Stromal cell of bone marrow (primary cell): ENCODE results near the gene SLC12A7.
"Not testable (repeated sequence)": the region's sequence is repeated elsewhere in the genome, so short reads cannot be mapped to it uniquely, and the experiment has no call there.

Experiments
- DNase-seq: peaks from one replicate; pipeline ENCODE4 v3.0.0-alpha.2; 2012; ENCODE audit warnings: low read depth

The SLC12A7 gene

GRCh38 chr5:1111727-1112289 is at the start of gene SLC12A7:
Gene SLC12A7, minus strand, starts transcription at chr5:1112063. Its CDS starts 72 bp downstream, at chr5:1111991.
- no peak for DNase-seq

- no peak for DNase-seq
These were observed 49.4 kb upstream of the SLC12A7 start for GRCh38 chr5:1161108-1161832.

DNA sequence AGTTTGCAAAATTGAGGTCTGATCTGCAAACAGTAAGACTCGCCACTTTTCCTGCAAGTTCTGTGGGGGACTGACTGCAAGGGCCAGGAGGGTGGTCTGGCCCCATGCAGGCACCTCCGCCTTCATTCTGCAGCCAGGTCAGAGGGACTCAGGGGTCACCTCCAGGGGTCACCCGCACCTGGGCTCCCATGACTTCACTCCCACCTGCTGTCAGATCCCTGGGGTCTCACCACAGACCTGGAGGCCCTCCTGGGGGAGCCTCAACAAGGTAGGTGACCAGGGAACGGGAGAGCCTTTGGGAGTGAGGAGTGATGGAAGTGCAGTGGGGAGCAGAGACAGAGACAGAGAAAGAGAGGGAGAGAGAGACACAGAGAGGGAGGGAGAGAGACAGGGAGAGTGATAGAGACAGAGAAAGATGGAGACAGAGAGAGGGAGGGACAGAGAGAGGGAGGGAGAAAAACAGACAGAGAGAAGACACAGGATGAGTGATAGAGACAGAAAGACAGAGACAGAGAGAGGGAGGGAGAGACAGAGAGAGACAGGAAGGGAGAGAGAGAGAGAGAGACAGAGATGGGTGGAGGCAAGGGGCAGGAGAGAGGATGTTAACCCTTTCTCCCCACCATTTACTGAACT is 48.0 kb upstream of the SLC12A7 start:
- no peak for DNase-seq

DNA sequence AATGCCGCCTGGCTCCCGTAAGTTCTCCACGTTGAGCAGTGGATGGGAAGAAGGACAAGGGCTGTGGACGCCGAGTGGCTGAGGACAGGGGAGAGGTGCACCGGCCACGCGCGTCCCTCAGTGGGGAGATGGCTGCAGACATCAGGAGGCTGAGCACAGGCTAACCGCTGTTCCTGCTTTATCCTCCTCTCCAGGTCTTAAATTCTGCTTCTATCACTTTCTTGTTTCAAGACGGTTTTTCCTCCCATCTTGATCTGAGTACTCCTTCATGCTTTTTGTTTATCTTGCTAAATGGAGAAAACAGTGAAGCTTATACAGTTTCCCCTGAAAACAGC is 47.4 kb upstream of the SLC12A7 start:
- DNase-seq = no peak

GRCh38 chr5:1158647-1159340 is 46.9 kb upstream of the SLC12A7 start:
- DNase-seq = no peak

DNA sequence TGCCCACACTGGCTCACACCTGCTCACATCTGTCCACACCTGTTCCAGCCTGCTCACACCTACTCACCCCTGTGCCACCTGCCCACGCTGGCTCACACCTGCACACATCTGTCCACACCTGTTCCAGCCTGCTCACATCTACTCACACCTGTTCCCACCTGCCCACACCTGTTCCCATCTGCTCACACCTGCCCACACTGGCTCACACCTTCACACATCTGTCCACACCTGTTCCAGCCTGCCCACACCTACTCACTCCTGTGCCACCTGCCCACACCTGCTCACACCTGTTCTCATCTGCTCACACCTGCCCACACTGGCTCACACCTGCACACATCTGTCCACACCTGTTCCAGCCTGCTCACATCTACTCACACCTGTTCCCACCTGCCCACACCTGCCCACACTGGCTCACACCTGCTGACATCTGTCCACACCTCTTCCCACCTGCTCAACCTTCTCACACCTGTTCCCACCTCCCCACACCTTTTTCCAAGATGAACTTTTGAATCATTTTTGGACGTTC is 45.7 kb upstream of the SLC12A7 start:
- not testable (repeated sequence) for DNase-seq

DNA sequence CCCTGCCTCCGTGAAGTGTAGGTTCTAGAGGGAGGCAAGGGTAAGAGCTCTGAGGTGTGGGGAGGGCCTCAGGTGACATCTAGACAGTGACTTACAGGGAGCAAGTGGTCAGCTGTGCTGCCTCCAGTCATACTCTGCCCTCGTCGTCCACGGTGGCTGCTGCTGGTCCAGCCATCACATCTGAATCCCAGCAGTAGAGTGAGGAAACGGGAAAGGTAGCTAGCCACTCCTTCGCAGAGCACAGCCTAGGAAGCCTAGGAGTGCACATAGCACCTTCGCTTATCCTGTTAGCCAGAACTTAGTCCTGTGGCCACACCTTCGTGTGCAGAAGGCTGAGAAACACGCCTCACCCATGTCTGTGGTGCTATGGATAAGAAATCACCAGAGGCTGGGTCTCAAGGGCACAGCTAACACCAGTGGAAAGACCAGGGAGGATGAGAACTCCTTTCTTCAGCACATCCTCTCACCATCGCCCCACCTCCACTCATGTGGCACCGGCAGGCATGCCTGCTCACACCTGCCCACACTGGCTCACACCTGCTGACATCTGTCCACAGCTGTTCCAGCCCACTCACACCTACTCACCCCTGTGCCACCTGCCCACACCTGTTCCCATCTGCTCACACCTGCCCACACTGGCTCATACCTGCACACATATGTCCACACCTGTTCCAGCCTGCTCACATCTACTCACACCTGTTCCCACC is 45.0 kb upstream of the SLC12A7 start:
- DNase-seq = no peak

- DNase-seq = no peak
These were observed 44.3 kb upstream of the SLC12A7 start for GRCh38 chr5:1156033-1156753.

- no peak for DNase-seq
These were observed 43.5 kb upstream of the SLC12A7 start for GRCh38 chr5:1155191-1156032.

- no peak for DNase-seq
These were observed 41.6 kb upstream of the SLC12A7 start for GRCh38 chr5:1153428-1153827.

DNA sequence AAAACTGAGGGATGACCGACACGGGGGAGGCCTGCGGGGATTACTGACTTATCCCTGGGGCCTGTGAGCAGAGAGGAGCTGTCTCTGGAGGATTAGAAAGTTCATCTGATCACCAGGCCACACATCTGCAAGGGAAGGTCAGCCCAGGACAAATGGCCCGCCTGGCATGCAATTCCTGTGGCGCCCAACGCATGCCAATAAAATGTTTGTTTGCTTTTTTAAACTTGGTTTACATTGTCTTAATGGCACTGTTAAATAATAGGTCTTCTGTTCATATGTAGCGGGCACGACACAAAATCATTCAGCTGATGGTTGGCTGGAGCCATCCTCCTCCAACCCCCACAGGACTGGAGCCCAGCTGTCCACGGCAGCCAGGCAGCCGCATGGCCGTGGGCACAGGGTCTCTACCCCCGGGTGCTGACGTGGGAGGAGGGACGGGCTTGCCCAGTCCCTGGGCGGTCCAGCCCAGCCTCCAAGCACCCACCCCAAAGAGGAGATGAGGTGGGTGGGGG is 41.0 kb upstream of the SLC12A7 start:
- no peak for DNase-seq

DNA sequence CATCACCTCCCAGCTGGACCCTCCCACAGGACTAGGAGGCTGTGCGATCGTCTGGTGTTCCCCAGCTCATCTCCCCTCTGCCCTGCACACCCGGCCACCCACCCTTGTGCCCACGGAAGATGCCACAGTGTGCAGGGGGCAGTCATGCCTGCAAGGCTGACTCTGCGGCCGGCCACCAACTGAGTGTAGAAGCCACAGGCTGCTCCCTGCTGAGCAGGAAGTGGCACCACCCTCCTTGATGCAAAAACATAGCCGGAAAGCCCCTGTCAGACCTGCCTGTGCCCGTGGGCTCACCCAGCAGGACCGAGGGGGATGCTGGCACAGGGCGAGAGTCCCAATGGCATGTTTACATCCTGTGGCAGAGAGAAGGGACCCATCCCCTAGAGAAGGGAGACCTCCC is 40.3 kb upstream of the SLC12A7 start:
- DNase-seq = no peak

GRCh38 chr5:1151316-1151715 is 39.5 kb upstream of the SLC12A7 start:
- no peak for DNase-seq

GRCh38 chr5:1150866-1151265 is 39.0 kb upstream of the SLC12A7 start:
- no peak for DNase-seq

DNA sequence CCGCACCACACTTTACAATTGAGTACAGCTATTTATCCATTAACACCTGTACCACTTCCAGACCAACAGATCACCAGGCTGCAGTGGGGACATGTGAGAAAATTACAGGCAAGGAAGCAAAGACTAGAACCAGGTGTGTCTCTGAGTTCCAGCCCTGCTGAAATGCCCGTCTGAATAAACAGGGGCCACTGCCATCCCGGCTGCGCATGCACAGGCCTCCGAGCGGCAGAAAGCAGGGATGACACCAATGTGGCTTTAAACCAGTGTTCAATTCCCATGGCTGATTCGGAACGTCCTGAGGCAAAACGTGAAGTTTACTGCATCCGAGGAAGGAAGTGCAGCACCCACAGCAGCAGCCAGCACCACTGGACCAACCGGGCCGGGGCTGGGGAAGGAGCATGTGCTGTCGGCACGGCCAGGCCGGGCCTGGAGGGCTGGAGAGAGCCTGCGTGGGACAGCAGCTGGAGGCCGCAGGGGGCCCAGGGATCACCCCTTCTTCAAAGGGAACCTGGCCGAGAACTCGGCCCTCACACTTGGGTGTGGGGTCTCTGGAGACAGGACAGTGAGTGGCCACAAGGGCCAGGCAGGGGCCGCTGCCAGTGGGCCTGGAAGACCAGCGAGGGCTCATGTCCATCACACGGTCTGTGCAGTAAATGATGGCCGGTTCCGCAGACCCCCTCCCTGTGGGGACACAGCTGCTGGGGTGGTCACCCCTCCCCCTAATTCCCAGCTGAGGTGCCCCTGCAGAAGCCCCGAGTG is 33.0 kb upstream of the SLC12A7 start:
- DNase-seq = no peak

DNA sequence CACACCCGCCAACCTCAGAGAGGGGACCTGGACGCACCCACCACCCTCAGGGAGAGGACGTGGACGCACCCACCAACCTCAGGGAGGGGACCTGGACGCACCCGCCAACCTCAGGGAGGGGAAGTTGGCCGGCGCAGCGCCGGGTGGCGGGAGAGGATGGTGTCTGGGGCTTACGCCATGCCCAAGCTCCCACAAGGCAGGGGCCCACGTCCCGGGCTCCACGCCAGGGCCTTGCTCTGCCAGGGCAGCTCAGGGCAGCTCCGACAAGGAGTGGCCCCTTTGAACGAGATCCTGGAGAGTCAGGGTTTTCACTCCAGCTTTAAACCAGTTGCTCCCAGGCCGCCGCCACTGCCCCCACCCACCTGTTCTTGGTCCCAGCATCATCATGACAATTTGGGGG is 32.2 kb upstream of the SLC12A7 start:
- no peak for DNase-seq

DNA sequence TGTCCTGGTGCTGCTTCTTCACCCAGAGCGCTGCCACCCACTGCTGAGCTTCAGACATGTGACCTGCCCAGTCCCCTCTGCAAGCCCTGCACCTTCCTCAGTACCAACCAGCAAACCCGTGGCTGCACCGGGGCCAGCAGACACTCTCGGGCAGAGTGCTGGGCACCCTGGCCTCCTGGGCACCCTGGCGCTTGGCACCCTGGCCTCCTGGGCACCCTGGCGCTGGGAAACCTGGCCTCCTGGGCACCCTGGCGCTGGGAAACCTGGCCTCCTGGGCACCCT is 31.7 kb upstream of the SLC12A7 start:
- DNase-seq = no peak

DNA sequence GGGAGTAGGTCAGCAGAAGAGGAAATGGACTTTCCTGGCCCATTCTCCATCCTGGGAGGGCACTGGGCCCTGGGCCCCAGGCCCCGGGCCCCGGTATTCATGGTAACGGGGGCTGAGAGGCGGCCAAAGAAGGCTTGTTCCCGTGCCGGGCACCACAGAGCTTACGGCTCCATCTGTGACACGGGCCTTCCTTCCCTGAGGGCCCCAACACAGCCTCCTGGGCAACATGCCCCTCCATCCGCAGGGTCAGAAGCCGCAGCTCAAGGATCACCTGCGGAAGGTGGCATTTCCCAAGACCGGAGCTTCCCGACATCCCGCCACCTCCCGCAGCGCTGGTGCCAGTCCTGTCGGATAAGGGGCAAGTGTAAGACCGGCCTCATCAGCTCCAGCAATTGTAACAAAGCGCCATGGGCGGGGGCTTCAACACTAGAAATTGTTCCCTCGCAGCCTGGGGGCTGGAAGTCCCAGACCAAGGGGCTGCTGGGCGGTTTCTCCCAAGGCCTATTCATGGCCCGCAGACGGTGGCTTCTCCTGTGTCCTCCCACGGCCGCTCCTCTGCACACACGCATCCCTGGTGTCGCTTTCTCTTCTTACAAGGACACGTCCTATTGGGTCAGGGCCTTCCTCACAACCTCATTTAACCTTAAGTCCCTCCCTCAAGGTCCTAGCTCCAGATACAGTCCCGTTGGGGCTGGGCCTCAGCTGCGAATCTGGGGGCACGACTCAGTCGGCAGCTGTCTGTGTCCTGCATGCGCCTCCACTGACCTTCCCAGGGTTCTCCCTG is 31.2 kb upstream of the SLC12A7 start:
- no peak for DNase-seq

DNA sequence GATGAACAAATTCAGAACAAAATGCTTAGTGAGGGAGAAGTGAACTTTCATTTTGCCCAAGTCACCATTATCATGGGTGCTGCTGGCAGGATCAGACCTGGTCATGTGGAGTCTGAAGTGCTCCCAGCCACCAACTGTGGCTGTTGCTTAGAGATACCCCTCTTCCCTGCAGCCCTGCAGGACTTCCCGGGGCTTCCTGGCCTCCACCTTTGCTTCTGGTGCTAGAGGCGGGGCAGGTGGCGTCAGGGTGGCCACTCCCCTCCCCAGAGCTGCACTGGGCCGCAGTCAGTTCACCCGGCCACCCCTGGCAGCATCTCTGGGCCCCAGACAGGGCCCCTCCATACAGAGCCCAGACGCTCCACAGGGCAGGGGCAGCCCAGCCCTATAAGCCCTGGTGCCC is 30.0 kb upstream of the SLC12A7 start:
- DNase-seq = no peak
